Calu3 (cell line): Measurements from ENCODE around the gene NEK7. TPM values are rescaled to one million over a fixed set of nuclear protein-coding genes. Genes with fewer than 3 reads are reported as not detected.

Experiments used
- BruUV-seq: library from RNA; stranded (reverse); fragments of 400-500 nt; replicated peaks from 2 replicates; lab custom pipeline; 2021; lab: Mats Ljungman, UMichigan
- CTCF ChIA-PET: fragments of 300-600 bp; sonication (Branson Sonifier 250); formaldehyde crosslinking; loops from one replicate; lab custom pipeline; 2022; ENCODE audit warnings: antibody characterized with exemption; lab: Charles Lee
- DNase-seq: peaks from one replicate; pipeline ENCODE4 v3.0.0; 2022
- H3K27ac Mint-ChIP-seq: one replicate; pipeline ENCODE4 v1.8.0; 2022; ENCODE audit warnings: mixed read lengths; ENCODE audit not compliant: unreplicated experiment
- H3K27me3 Mint-ChIP-seq: one replicate; pipeline ENCODE4 v1.8.0; 2022; ENCODE audit warnings: mixed read lengths; ENCODE audit not compliant: unreplicated experiment
- H3K36me3 Mint-ChIP-seq: one replicate; pipeline ENCODE4 v1.8.0; 2022; ENCODE audit warnings: mild to moderate bottlenecking, moderate library complexity, mixed read lengths; ENCODE audit not compliant: insufficient read depth, unreplicated experiment
- H3K4me1 Mint-ChIP-seq: one replicate; pipeline ENCODE4 v1.8.0; 2022; ENCODE audit warnings: mild to moderate bottlenecking, low read depth, mixed read lengths; ENCODE audit not compliant: unreplicated experiment
- H3K4me3 Mint-ChIP-seq: one replicate; pipeline ENCODE4 v1.8.0; 2022; ENCODE audit warnings: mild to moderate bottlenecking, low read depth, moderate library complexity, mixed read lengths; ENCODE audit not compliant: unreplicated experiment
- H3K9me3 Mint-ChIP-seq: one replicate; pipeline ENCODE4 v1.8.0; 2022; ENCODE audit warnings: low read depth, mixed read lengths; ENCODE audit not compliant: unreplicated experiment
- CTCF ChIP-seq: fragments of 200-600 bp; IDR thresholded peaks from one replicate; pipeline ENCODE4 v1.8.0; 2022; ENCODE audit warnings: antibody characterized with exemption; ENCODE audit not compliant: unreplicated experiment
- intact Hi-C: fragments of 100-400 bp; cut with micrococcal nuclease; formaldehyde crosslinking; loops from one replicate; pipeline ENCODE4 v1.10.0; 2022; ENCODE audit not compliant: unreplicated experiment
- total RNA-seq: library from RNA; stranded (reverse); gene quantifications from 2 replicates; pipeline ENCODE4 v1.2.3, GENCODE V29; 2022

The NEK7 gene
- total RNA-seq, 1 experiment from 2014 or later: 145 TPM

- CTCF ChIA-PET: interaction anchor here (2.1 kb wide), 1 partner anchor 14 kb away, joined by 9 read pairs; no protein-coding TSS in a partner anchor
- H3K27me3 Mint-ChIP-seq: no peaks in the 10 kb centered on the region
- peak overlapping the region; percentile 43 for H3K4me3 Mint-ChIP-seq
- intact Hi-C loops: no loop called here
- H3K36me3 Mint-ChIP-seq: no peaks in the 10 kb centered on the region
- H3K4me1 Mint-ChIP-seq: peaks cover 23% of the 10 kb centered on the region
- peak overlapping the region; percentile 48 for H3K27ac Mint-ChIP-seq
- peak; percentile 17 for DNase-seq
- BruUV-seq: no TSS peak
- H3K9me3 Mint-ChIP-seq: no peaks in the 10 kb centered on the region
- no peak for TF ChIP-seq CTCF
These were observed 77.9 kb downstream of the NEK7 start for GRCh38 chr1:198234520-198235251.

- CTCF ChIA-PET: no interaction called here
- no peak for DNase-seq
- H3K27me3 Mint-ChIP-seq: no peaks in the 10 kb centered on the region
- TF ChIP-seq CTCF: no peak
- BruUV-seq: no TSS peak
- intact Hi-C loops: no loop called here
- peaks cover 23% of the 10 kb centered on the region for H3K4me1 Mint-ChIP-seq
- H3K9me3 Mint-ChIP-seq: no peaks in the 10 kb centered on the region
- H3K36me3 Mint-ChIP-seq: peaks cover 4% of the 10 kb centered on the region
- H3K4me3 Mint-ChIP-seq: no peak overlapping the region
- no peak overlapping the region for H3K27ac Mint-ChIP-seq
These were observed 81.3 kb downstream of the NEK7 start for GRCh38 chr1:198238121-198238520.

GRCh38 chr1:198241553-198241952 is 84.8 kb downstream of the NEK7 start:
- peaks cover 4% of the 10 kb centered on the region for H3K36me3 Mint-ChIP-seq
- CTCF ChIA-PET: interaction anchor here (1.1 kb wide), 1 partner anchor 9 kb away, joined by 4 read pairs; no protein-coding TSS in a partner anchor
- H3K9me3 Mint-ChIP-seq: no peaks in the 10 kb centered on the region
- no peak for TF ChIP-seq CTCF
- H3K4me3 Mint-ChIP-seq: no peak overlapping the region
- no peaks in the 10 kb centered on the region for H3K27me3 Mint-ChIP-seq
- no TSS peak for BruUV-seq
- intact Hi-C loops: no loop called here
- H3K27ac Mint-ChIP-seq: no peak overlapping the region
- DNase-seq: no peak
- H3K4me1 Mint-ChIP-seq: peaks cover 21% of the 10 kb centered on the region

GRCh38 chr1:198244772-198245171 is 88.0 kb downstream of the NEK7 start:
- no peak overlapping the region for H3K27ac Mint-ChIP-seq
- no peaks in the 10 kb centered on the region for H3K9me3 Mint-ChIP-seq
- TF ChIP-seq CTCF: no peak
- H3K27me3 Mint-ChIP-seq: no peaks in the 10 kb centered on the region
- intact Hi-C loops: no loop called here
- H3K4me3 Mint-ChIP-seq: no peak overlapping the region
- no TSS peak for BruUV-seq
- H3K36me3 Mint-ChIP-seq: peaks cover 4% of the 10 kb centered on the region
- CTCF ChIA-PET: interaction anchor here (1.0 kb wide), 1 partner anchor 9 kb away, joined by 4 read pairs; no protein-coding TSS in a partner anchor
- no peak for DNase-seq
- peaks cover 21% of the 10 kb centered on the region for H3K4me1 Mint-ChIP-seq
